Omental fat pad (tissue), 4 donors: ENCODE data around the gene TEX47. TPM values are rescaled to one million over a fixed set of nuclear protein-coding genes. Genes with fewer than 3 reads are reported as not detected.
A peak's percentile ranks its signal among the peaks of the same experiment; 100 is the strongest.

Experiments used
- ATAC-seq: fragments of 150-250 bp; one replicate; pipeline ENCODE4 v1.9.1; 2016; ENCODE audit warnings: mild to moderate bottlenecking, moderate library complexity; ENCODE audit not compliant: low FRiP score
- DNase-seq: peaks from one replicate; pipeline ENCODE4 v3.0.0-alpha.2; 2019; ENCODE audit warnings: low spot score
- CTCF ChIP-seq, 3 donors: fragments of 450-650 bp; IDR thresholded peaks; one replicate each; pipeline ENCODE4 v1.5.1; 2016 to 2017; ENCODE audit warnings: antibody characterized with exemption in 3 of 3, mild to moderate bottlenecking in 3 of 3, moderate library complexity in 2 of 3
- total RNA-seq, 4 donors: library from RNA; depleted of rRNA; stranded (reverse); fragments of >200 nt; gene quantifications; one replicate each; pipeline ENCODE4 v1.1.0, GENCODE V29; 2016

TEX47 gene
- total RNA-seq, 4 donors from 2014 or later = not detected

GRCh38 chr7:88771417-88771816, 24.1 kb downstream of the TEX47 start:
- DNase-seq (no peak), ATAC-seq (no peak)
- TF ChIP-seq CTCF (IDR thresholded peaks at IDR 0.05) = no peak

- DNase-seq (no peak), ATAC-seq (no peak)
- no peak for TF ChIP-seq CTCF (IDR thresholded peaks at IDR 0.05)
Measured at GRCh38 chr7:88761779-88762178, 33.8 kb downstream of the TEX47 start.

- ATAC-seq (no peak), DNase-seq (no peak)
- TF ChIP-seq CTCF (IDR thresholded peaks at IDR 0.05) = no peak
Measured at GRCh38 chr7:88760136-88760515, 35.4 kb downstream of the TEX47 start.

GRCh38 chr7:88759230-88760135, 36.1 kb downstream of the TEX47 start, which contains the start of gene ZNF804B:
Gene ZNF804B (plus strand): TSS chr7:88759700. CDS start chr7:88759977, 277 bp downstream.
- ATAC-seq (peak; percentile 28), DNase-seq (no peak)
- TF ChIP-seq CTCF (IDR thresholded peaks at IDR 0.05) = no peak

- TF ChIP-seq CTCF (IDR thresholded peaks at IDR 0.05) = no peak
- DNase-seq (no peak), ATAC-seq (no peak)
Measured at GRCh38 chr7:88758381-88759229, 36.9 kb downstream of the TEX47 start.

GRCh38 chr7:88757371-88757770, 38.2 kb downstream of the TEX47 start:
- TF ChIP-seq CTCF (IDR thresholded peaks at IDR 0.05) = no peak
- DNase-seq = no peak
- ATAC-seq = no peak
